ENCODE data around the gene EVI2B.
"Not testable (repeated sequence)": the region's sequence is repeated elsewhere in the genome, so short reads cannot be mapped to it uniquely, and the experiment has no call there.

EVI2B gene, protein sequence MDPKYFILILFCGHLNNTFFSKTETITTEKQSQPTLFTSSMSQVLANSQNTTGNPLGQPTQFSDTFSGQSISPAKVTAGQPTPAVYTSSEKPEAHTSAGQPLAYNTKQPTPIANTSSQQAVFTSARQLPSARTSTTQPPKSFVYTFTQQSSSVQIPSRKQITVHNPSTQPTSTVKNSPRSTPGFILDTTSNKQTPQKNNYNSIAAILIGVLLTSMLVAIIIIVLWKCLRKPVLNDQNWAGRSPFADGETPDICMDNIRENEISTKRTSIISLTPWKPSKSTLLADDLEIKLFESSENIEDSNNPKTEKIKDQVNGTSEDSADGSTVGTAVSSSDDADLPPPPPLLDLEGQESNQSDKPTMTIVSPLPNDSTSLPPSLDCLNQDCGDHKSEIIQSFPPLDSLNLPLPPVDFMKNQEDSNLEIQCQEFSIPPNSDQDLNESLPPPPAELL

DNA sequence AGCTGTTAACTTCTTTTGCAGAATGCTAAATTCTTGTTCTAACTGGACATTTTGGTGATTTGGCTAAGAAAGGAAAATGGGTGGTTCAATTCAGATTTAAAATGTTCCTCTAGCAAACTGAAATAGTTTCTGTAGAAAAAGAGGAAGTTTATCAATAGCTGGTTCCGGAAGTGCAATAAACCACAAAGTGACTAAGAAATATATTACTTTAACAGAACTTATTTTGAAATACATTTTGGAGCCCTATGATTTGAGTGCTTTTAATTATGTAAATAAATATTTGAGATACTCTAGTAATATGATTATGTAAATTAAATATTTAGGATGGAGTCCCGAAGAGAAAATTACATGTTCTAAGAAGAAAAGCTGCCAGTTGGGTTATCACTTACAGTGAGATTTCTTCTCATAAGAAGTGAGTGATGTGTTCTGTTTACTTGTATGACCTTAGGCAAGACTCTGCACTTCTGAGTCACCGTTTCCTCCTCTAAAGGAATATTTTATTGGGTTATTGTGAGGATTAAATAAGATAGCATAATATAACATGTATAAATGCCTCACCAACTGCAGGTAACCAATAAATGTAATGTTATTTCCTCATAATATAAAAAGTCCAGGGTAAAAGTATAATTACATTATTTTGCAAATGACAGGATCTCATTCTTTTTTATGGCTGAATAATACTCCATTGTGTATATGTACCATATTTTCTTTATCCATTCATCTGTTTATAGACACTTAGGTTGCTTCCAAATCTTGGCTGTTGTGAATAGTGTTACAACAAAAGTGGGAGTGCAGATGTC lies at the start of gene EVI2B:
TSS of gene EVI2B (minus strand) at position 73 of the 800 bp plus-strand sequence. CDS start 8,445 bp downstream, outside the sequence.
- DNase-seq = no peak

DNA sequence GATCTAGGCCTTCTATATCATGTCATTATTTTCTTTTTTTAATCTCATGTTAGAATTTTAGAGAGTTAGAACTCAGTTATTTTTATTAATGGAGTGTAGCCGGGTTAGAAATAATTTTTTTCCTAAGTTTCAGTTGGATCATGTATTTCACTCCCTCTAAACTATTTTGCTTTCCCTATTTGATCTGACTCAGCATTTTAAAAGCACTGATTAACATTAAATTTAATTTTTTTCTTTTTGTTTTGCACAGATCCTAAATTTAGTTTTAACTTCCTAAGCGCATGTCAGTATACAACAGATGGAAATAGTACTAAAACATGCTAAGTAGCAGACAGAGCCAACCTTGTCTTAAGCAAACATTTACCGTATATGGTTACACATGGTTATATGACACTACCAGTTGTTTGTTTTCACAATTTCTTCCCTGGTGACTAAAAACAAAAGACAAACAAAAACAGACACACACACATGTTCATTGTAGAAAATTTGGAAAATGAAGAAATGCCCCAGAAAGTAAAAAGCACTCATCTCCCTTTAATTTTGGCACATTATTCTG lies 44.1 kb upstream of the EVI2B start:
- no peak for DNase-seq

DNA sequence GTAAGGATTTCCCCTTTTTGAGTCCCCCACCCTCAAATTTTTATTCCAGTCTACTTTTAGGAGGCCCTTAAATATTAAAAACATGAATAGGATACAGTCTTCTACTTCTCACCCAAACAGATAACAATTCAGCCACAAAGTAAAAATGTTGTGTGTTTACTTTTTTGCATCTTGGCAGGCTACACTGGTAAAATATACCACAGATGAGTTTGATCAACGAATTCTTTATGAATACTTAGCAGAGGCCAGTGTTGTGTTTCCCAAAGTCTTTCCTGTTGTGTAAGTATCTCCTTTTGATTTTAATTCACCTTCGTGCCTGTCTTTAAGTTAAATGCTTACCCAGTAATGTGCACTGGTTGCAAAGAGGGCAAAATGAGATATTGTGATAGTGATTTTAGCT lies 43.2 kb upstream of the EVI2B start:
- no peak for DNase-seq

DNA sequence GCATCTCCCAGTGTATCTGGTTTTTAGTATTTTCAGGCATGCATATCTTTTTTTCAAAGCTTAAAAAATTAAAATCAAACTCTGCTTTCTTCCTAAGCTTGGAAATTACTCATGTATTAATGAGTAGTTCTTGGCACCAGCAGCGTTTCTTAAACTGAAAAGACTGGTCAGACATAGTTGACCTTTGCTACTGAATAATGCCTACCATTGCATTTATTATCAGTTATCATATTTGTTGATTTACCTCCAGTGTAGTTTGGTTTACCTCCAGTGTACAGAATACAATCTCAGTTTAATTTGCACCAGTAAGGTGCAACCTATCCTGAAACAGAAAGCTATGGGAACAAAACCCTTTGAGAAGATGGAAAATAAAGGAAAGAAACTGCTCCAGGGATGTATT lies 42.1 kb upstream of the EVI2B start:
- DNase-seq = no peak

DNA sequence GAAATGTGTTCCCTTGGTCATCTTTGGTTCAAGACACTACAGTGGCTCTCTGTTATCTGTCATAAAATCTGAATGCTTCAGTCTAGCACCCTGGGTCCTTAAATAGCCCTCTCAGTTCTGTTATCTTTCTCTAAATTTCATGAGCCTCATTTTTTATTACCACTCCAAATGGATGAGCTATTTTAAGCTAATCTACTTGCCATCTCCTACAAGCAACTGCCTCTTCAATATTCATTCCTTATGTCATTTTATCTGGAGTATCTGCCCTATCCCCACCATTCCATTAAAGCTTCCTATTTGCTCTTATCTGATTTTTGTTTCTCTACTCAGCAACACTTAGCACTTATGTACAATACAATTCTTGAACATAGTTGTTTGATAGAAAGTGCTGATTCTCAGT lies 35.6 kb upstream of the EVI2B start:
- DNase-seq = no peak

DNA sequence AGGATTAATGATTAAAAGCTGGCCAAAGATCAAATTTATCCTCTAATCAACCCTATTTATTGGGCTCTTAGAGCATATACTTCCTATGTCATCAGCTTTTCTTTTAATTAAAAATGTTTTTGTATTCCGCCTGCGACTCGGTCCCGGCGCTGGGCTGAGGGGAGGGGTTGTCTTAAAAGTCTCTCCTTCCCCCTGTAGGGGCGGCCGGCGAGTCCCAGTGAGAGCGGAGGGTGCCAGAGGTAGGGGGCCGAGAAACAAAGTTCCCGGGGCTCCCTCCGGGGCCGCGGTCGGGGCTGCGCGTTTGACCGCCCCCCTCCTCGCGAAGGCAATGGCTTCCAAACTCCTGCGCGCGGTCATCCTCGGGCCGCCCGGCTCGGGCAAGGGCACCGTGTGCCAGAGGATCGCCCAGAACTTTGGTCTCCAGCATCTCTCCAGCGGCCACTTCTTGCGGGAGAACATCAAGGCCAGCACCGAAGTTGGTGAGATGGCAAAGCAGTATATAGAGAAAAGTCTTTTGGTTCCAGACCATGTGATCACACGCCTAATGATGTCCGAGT lies 31.4 kb upstream of the EVI2B start:
- DNase-seq = not testable (repeated sequence)

DNA sequence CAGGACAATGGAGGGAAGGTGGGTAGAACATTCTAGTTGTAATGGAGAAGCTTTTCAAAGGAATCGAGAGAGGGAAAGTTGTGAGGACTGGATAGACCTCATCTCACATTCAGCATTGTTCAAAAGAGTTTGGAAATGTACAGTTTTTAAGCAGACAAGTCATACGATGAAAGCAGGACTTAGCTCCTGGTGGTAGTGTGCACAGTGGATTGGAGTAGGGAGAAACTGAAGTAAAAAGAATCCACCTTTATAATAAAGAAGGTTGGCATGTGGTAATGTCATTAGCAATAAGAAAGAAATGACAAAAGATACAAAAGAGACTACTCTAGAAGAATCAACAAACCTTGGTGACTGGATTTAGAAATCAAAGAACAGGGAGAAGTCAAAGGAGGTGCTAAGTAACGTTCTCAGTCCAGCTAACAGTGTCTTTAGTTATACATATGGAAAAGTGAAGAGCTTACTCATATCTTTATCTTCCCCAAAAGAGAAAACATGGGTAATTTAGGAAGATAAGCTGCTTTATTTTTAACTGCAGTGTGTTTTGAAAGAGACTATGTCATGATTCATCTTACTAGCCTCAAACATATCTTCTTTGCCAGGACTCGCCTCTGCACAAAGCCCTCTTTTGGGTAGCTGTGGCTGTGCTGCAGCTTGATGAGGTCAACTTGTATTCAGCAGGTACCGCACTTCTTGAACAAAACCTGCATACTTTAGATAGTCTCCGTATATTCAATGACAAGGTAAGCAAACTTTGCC lies 26.2 kb upstream of the EVI2B start:
- DNase-seq = no peak

DNA sequence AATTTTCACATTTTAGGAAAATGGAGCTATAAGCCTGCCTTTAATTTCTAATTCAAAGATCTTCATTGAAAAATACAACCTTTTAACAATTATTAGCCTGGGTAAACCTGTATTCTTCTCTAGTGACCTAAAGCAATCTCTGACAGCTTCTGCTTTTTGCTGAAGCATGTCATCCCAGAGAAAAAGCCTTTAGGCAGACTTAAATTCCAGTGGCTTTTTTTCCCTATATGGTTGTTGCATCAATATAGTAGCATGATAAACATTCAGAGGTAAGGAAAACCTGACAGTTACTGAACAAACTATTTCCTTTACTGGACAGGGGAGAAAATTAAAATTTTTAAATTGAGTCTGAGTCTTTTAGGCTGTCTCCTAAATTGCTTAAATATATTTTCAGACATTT lies 15.4 kb upstream of the EVI2B start:
- DNase-seq = no peak

DNA sequence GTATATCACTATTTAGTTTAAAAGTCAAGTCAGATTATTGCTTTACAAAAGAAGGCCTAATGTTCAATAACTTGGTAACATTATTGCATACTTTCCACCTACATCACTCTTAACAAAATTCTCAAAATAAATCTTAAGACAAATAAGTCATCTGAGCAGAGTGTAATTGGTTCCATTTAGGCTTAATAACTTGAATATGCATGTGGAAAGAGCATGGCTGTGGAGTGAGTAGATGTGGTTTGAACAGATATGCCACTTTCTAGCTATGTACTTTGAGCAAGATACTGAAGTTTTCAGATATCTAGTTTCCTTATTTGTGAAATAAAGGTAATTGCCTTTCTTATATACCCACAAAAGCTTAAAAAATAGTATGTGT lies 14.3 kb upstream of the EVI2B start:
- DNase-seq = no peak

DNA sequence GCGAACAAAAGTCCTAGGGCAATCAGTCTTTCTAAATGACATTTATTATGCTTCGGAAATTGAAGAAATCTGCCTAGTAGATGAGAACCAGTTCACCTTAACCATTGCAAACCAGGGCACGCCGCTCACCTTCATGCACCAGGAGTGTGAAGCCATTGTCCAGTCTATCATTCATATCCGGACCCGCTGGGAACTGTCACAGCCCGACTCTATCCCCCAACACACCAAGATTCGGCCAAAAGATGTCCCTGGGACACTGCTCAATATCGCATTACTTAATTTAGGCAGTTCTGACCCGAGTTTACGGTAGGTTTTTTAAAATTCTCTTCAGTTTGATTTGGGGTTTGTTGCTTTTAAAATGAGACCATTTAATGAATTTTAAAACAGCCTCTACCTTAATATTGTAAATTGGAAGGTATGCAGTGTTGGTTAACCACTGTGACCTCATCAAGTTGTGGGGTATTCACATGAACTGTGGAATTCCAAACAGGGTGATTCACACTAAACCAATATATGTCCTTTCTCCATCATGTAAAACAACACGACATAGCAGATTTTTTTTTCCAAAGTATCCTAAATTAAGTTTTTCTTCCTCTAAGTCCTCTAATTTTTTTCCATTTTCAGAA lies 13.8 kb upstream of the EVI2B start:
- DNase-seq = no peak

DNA sequence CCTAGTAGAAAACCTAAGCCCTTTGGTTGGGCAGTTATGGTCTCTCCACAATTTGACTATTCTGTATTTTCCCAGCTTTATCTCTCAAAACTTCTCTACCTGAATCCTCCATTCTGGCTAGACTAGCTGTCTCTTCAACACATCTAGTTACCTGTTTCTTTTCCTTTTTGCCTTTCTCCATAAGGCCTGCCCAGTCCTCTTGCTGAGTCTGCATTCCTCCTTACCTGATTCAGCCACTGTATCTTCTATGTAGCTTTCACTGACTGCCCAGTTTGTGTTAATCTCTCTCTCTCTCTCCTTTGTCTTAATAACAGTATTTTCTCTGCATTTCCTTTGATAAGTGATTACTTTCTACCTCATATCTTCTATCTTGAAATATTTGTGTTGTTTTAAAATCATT lies 9.7 kb upstream of the EVI2B start:
- DNase-seq = no peak

DNA sequence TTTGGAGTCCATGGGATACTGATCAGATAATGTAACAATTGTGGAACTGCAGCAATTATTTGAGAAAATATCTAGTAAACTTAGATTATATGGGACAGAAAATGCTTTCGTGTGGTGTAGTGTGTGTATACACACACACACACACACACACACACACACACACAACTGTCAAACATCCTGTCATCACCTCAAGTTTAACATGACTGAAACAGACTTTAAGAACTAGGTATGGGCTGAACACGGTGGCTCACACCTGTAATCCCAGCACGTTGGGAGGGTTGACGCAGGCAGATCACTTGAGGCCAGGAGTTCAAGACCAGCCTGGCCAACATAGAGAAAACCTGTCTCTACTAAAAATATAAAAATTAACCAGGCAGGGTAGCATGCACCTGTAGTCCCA lies 8.1 kb upstream of the EVI2B start:
- DNase-seq = no peak

DNA sequence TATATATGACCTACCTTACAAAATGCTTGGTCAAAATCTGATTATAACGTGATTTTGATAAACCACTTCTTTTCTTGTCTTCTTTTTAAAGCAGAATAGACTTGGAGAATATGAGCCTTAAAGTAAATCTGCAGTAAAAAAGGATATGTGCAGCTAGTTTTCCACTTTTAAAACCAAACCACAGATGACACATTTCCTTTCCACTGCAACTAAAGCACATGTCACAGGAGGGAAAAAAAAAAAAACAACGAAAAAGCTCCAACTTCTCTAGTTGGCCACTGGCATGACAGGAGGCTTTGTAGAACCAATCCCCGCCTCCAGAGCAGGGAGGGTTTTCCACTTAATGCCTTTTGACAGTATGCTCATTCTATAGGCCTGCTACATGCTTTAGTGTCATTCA lies 7.6 kb upstream of the EVI2B start, which contains the start of gene EVI2A:
TSS of gene EVI2A (minus strand) at position 142 of the 400 bp plus-strand sequence. CDS start 2,609 bp downstream, outside the sequence.
- peak; percentile 59 for DNase-seq

DNA sequence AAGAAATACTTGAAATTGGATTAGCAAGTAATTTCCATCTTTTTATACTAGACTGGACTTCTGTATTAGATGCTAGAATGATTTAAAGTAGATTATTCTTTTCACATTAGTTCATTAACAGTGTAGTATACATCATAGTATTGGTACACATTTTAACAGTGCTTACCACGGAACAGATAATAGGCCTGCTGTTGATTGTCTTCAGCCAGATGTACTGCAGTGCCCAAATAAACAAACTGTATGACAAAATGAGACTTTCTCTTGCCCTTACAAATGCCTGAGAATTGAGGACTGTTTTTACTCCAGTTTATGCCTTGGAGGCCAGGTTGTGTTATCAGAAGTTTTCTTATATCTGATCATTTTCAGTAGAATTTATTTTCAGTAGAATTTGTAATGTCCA lies 6.9 kb upstream of the EVI2B start:
- DNase-seq = peak; percentile 56

DNA sequence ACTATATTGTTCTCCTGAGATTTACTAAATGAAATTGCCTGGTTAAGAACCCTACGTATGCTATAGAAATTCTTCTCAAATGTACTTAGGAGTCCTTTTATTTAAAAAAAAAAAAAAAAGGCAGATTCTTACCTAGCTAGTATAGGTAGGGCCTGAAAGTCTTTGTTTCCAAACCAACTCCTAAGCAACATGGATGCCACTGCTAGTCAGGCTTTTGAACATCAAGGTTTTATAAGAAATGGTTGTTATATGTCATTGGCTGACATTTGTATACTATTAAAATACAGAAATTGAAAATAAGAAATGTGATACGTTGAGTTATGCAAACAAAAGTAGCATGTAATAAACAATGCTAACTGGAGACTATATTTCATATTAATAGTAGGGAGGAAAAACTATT lies 6.4 kb upstream of the EVI2B start:
- DNase-seq = no peak

DNA sequence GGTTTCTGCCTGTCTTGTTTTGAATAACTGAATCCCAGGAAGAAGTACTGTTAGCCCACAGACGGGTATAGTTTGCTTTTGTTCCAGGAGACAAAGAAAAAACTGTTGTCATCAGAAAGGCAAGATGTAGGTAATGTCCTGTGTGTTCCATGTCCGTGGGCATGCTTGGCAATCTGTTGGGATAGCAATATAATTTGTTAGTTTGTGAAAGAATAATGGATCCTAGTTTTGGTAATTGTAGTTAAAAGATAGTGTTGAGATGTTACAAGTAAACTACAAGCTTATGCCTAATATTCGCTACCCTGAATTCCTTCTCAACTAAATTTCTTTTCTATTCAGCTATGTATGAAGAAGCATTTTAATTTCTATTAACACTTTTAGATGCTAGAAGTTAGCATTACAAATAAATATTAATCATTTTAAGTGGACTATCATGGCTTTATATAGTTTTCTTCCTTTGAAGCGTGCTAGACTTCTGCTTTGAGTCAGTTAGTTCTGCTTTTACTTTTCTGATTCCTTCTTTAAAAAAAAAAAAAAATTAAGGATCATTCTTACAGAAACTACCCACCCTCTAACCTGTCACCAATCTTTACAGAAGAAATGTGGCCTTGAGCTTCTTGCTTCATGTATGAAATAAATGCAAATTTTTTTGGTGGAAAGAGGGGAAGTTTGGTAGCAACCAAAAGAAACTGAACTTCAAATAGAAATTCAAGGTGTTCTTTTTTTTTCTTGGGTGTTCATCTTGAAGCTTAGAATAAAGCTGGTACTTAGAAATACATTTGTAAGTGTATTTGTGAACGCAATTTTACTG lies 5.2 kb upstream of the EVI2B start:
- no peak for DNase-seq

DNA sequence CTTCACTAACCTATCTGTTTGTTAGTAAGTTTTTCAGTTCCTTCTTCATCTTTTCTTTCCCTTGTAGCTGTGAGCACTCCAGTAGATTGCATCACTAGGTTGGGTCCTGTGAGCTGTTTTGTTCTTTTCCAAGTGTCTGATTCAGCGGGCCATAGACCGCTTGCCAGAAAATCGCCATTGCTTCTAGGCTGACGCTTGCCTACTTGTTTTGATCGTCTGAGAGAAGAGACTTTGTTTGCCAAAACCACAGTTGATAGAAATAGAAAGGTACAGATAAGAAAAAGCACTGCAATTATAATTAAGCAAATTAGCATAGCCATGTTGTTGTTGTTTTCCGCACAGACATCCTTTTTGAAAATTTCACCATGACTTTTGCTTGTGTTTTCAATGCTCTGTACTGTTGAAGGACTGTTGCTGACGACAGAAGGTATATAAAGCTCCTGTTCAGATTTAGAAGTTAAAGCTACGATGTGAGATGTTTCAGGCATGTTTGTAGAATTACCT lies 4.5 kb upstream of the EVI2B start:
- DNase-seq = peak; percentile 89

DNA sequence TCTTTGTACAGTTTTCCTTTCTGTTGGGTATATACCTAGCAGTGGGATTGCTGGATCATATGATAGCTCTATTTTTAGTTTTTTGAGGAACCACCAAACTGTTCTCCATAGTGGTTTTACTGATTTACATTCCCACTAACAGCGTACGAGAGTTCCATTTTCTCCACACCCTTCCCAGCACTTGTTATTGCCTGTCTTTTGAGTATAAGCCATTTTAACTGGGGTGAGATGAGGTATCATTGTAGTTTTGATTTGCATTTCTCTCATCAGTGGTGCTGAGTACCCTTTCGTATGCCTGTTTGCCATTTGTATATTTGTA lies 887 bp upstream of the EVI2B start:
- DNase-seq = no peak

DNA sequence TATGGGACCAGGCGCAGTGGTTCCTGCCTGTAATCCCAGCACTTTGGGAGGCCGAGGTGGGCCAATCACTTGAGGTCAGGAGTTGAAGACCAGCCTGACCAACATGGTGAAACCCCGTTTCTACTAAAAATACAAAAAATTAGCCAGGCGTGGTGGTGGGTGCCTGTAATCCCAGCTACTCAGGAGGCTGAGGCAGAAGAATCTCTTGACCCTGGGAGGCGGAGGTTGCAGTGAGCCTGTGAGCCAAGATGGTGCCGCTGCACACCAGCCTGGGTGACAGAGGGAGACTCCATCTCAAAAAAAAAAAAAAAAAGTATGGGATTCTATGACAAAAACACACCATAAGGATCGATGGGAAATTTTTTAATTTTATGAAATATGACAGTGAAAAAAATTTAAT lies 1.6 kb downstream of the EVI2B start:
- not testable (repeated sequence) for DNase-seq

DNA sequence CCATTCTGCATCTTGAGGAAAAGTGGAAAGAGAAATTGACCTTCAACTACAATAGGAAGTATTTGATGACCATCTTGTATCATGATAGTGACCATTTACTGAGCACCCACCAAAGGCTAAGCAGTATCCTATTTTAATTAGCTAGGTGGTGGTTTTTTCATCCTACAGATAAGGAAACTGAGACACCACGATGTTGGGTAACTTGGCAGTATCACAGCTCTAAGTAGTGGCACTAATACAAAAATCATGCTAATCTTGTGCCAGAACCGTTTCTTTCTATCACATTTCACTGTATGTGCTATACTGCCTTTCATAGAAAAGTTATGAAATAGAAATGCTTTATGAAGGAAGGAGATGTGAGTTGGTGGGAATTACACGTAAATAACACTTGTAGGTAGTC lies 2.3 kb downstream of the EVI2B start:
- no peak for DNase-seq

DNA sequence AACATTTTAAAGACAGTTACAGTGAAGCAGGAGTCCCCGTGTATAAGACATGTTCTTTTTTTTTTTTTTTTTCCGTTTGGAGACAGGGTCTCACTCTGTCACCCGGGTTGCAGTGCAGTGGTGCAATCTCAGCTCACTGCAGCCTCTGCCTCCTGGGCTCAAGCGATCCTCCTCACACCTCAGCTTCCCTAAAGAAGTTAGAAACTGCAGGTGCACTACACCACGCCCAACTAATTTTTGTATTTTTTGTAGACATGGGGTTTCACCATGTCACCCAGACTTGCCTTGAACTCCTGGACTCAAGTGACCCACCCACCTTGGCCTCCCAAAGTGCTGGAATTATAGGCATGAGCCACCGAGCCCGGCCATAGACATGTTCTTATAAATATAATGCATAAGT lies 3.0 kb downstream of the EVI2B start:
- no peak for DNase-seq
